Activated CD4-positive, alpha-beta T cell treated with anti-CD3 and anti-CD28 coated beads for 36 hours (primary cell): ENCODE results near the gene ATP6V1G2. TPM values are rescaled to one million over a fixed set of nuclear protein-coding genes. Genes with fewer than 3 reads are reported as not detected.
"Not testable (repeated sequence)": the region's sequence is repeated elsewhere in the genome, so short reads cannot be mapped to it uniquely, and the experiment has no call there.

Experiments
- ATAC-seq: fragments of 200-7000 bp; cut with Tn5 transposase; one replicate; pipeline ENCODE4 v1.10.0; 2021; ENCODE audit warnings: mild to moderate bottlenecking, moderate library complexity
- CTCF ChIA-PET: fragments of 350-600 bp; sonication (Branson Sonifier 250); formaldehyde crosslinking; loops from one replicate; lab custom pipeline; 2021; ENCODE audit warnings: antibody characterized with exemption; lab: Charles Lee
- POLR2A ChIA-PET: fragments of 350-600 bp; sonication (Branson Sonifier 250); formaldehyde crosslinking; loops from one replicate; lab custom pipeline; 2021; ENCODE audit warnings: antibody characterized with exemption, inconsistent platforms; lab: Charles Lee
- DNase-seq: peaks from one replicate; pipeline ENCODE4 v3.0.0-alpha.2; 2020
- H3K27ac Mint-ChIP-seq: one replicate; pipeline ENCODE4 v1.8.0; 2021; ENCODE audit warnings: mixed read lengths
- H3K27me3 Mint-ChIP-seq: one replicate; pipeline ENCODE4 v1.8.0; 2021; ENCODE audit warnings: mixed read lengths
- H3K36me3 Mint-ChIP-seq: one replicate; pipeline ENCODE4 v1.8.0; 2021; ENCODE audit warnings: low read depth, mixed read lengths
- H3K4me1 Mint-ChIP-seq: one replicate; pipeline ENCODE4 v1.8.0; 2021; ENCODE audit warnings: mixed read lengths
- H3K4me3 Mint-ChIP-seq: one replicate; pipeline ENCODE4 v1.8.0; 2021; ENCODE audit warnings: mild to moderate bottlenecking, moderate library complexity, mixed read lengths
- H3K9me3 Mint-ChIP-seq: one replicate; pipeline ENCODE4 v1.8.0; 2021; ENCODE audit warnings: low read depth, mixed read lengths
- intact Hi-C, 2 experiments: fragments of 100-400 bp; cut with DNase I in 1 of 2; cut with micrococcal nuclease in 1 of 2; formaldehyde crosslinking; loops; one replicate each; pipeline versions ENCODE4 v1.14.2 to v1.15.1; 2022 to 2024; cut with DNase I, micrococcal nuclease
- total RNA-seq, 2 experiments: library from RNA; stranded (reverse); gene quantifications; one replicate each; pipeline ENCODE4 v1.2.3, GENCODE V29; 2021

Gene ATP6V1G2
- 1 to 10 TPM; 1.9 to 2.1 TPM for total RNA-seq

GRCh38 chr6:31546339-31546957 is at the start of gene ATP6V1G2:
ATP6V1G2 (minus strand) TSS chr6:31546608; CDS start chr6:31546559, 49 bp downstream.
- Mint-ChIP-seq H3K27ac (peak within 1 kb of the TSS; percentile 97), H3K27me3 (no peaks in the 10 kb centered on the region), H3K4me1 (peaks cover 48% of the 10 kb centered on the region), H3K4me3 (peak within 1 kb of the TSS; percentile 89), H3K36me3 (peaks cover 32% of the 10 kb centered on the region), H3K9me3 (no peaks in the 10 kb centered on the region)
- CTCF ChIA-PET: interaction anchor here (0.6 to 15.4 kb wide), 13 partner anchors 22 to 517 kb away, joined by 3 to 658 read pairs (median 4); partner anchors contain the start of genes AIF1, C6orf47, LST1 and LTA
- POLR2A ChIA-PET: interaction anchor here (0.5 to 2.3 kb wide), 10 partner anchors 29 to 1307 kb away, joined by 3 to 12 read pairs (median 4); partner anchors contain the start of genes GPANK1, NCR3, TAP1 and TNF
- ATAC-seq (peak; percentile 76), DNase-seq (peak; percentile 95)
- intact Hi-C loops: loop anchor here (1.0 to 10.0 kb wide), 10 partner anchors 34 to 932 kb away; partner anchors contain the start of genes ATF6B (in 1 of the 2), EHMT2 (in 1 of the 2), MRPS18B (in 1 of the 2) and PPP1R10 (in 1 of the 2)

GRCh38 chr6:31592396-31592771 is 46.0 kb upstream of the ATP6V1G2 start:
- Mint-ChIP-seq H3K4me1 (peaks cover 53% of the 10 kb centered on the region), H3K4me3 (peak overlapping the region; percentile 3), H3K27me3 (no peaks in the 10 kb centered on the region), H3K36me3 (no peaks in the 10 kb centered on the region), H3K27ac (peak overlapping the region; percentile 81), H3K9me3 (no peaks in the 10 kb centered on the region)
- POLR2A ChIA-PET: interaction anchor here (0.7 to 2.0 kb wide), 5 partner anchors 17 to 51 kb away, joined by 3 to 8 read pairs (median 4); partner anchors contain the start of genes DDX39B, NFKBIL1 and TNF
- intact Hi-C loops: no loop called here
- ATAC-seq (no peak), DNase-seq (no peak)
- CTCF ChIA-PET: interaction anchor here (0.7 to 27.6 kb wide), 4 partner anchors 16 to 96 kb away, joined by 3 to 873 read pairs (median 380); partner anchors contain the start of genes ATP6V1G2, DDX39B, LST1 and LTA

DNA sequence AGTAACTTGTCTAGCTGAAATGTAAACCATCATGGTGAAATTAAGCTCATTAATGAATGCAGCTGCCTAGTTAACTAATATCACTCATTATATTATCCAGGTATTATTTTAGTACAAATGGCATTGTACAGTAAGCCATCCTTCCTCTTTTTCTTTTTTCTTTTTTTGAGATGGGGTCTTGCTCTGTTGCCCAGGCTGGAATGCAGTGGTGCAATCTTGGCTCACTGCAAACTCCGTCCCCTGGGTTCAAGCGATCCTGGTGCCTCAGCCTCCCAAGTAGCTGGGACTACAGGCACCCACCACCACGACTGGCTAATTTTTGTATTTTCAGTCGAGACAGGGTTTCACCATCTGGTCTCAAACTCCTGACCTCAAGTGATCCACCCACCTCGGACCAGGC is 44.3 kb upstream of the ATP6V1G2 start:
- POLR2A ChIA-PET, ATAC-seq, H3K9me3 Mint-ChIP-seq, DNase-seq, H3K4me3 Mint-ChIP-seq, H3K36me3 Mint-ChIP-seq, H3K27ac Mint-ChIP-seq, intact Hi-C loops, H3K27me3 Mint-ChIP-seq: not testable (repeated sequence)
- CTCF ChIA-PET: interaction anchor here (21.6 to 28.5 kb wide), 3 partner anchors 0 to 44 kb away, joined by 658 to 873 read pairs (median 873); partner anchors contain the start of genes ATP6V1G2, DDX39B, LST1 and LTA
- peaks cover 56% of the 10 kb centered on the region for H3K4me1 Mint-ChIP-seq

DNA sequence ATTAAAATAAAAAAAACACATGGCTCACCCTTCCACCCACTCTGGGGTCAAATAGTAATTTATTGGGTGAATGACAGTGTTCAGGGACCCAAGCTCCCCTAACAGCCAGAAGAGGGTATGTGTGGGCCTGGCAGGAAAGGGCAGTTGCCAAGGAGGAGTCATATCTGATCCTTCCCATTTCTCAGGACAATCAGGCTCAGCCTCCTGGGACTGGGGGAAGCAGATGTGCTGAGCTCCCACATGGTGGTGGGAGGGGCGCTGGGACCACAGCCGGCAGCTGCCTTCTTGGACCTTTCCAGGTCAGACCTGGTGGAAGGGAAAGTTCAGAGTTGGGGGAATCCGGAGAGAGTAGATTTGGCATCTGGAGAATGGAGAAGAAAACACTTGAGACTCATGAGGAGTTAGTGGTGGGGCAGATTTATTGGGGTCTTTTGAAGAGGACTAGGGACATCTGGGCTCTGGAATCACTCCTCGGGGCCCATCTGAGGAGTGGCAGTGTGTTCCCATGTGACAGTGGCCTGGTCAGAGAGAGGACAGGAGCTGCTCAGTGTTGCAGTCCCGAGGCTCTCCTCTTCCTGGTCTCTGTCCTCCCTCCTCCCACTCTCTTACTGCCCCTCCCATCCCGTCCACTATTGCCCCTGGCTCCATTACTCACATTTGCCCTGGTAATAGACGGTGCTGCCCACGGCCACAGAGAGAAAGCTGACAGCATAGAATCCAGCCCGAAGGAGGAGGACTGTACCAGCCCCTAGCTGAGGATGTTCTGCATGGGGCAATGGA is 42.7 kb upstream of the ATP6V1G2 start:
- no peak for ATAC-seq
- H3K27ac Mint-ChIP-seq: peak overlapping the region; percentile 15
- intact Hi-C loops: no loop called here
- no peak overlapping the region for H3K4me3 Mint-ChIP-seq
- ChIA-PET POLR2A (interaction anchor here (0.6 to 1.9 kb wide), 3 partner anchors 14 to 47 kb away, joined by 3 to 7 read pairs (median 3); partner anchors contain the start of genes DDX39B and TNF), CTCF (interaction anchor here (0.8 to 28.5 kb wide), 5 partner anchors 1 to 45 kb away, joined by 3 to 873 read pairs (median 278); partner anchors contain the start of genes ATP6V1G2, LST1, LTA and LTB)
- no peaks in the 10 kb centered on the region for H3K36me3 Mint-ChIP-seq
- no peaks in the 10 kb centered on the region for H3K9me3 Mint-ChIP-seq
- peaks cover 62% of the 10 kb centered on the region for H3K4me1 Mint-ChIP-seq
- DNase-seq: no peak
- no peaks in the 10 kb centered on the region for H3K27me3 Mint-ChIP-seq

GRCh38 chr6:31587791-31588777 is 41.7 kb upstream of the ATP6V1G2 start:
- POLR2A ChIA-PET: interaction anchor here (0.6 to 1.9 kb wide), 5 partner anchors 11 to 59 kb away, joined by 3 to 7 read pairs (median 4); partner anchors contain the start of genes DDX39B and TNF
- CTCF ChIA-PET: interaction anchor here (0.6 to 28.5 kb wide), 7 partner anchors 2 to 291 kb away, joined by 3 to 873 read pairs (median 4); partner anchors contain the start of genes ATP6V1G2, LST1, LTA and LTB
- Mint-ChIP-seq H3K27ac (peak overlapping the region; percentile 96), H3K9me3 (no peaks in the 10 kb centered on the region), H3K4me3 (peak overlapping the region; percentile 68), H3K36me3 (no peaks in the 10 kb centered on the region), H3K4me1 (peaks cover 61% of the 10 kb centered on the region), H3K27me3 (no peaks in the 10 kb centered on the region)
- DNase-seq: no peak
- peak; percentile 28 for ATAC-seq
- intact Hi-C loops: no loop called here

GRCh38 chr6:31586599-31587281 is 40.3 kb upstream of the ATP6V1G2 start:
- peak overlapping the region; percentile 55 for H3K4me3 Mint-ChIP-seq
- ATAC-seq: no peak
- H3K27ac Mint-ChIP-seq: peak overlapping the region; percentile 83
- no peaks in the 10 kb centered on the region for H3K36me3 Mint-ChIP-seq
- ChIA-PET POLR2A (interaction anchor here (0.6 to 2.5 kb wide), 7 partner anchors 10 to 211 kb away, joined by 3 to 12 read pairs (median 3); partner anchors contain the start of genes DDX39B and TNF), CTCF (interaction anchor here (1.0 to 28.5 kb wide), 7 partner anchors 3 to 186 kb away, joined by 3 to 873 read pairs (median 5); partner anchors contain the start of genes ATP6V1G2, LST1, LTA and LTB)
- no peaks in the 10 kb centered on the region for H3K27me3 Mint-ChIP-seq
- H3K9me3 Mint-ChIP-seq: no peaks in the 10 kb centered on the region
- peaks cover 60% of the 10 kb centered on the region for H3K4me1 Mint-ChIP-seq
- peak; percentile 32 for DNase-seq
- intact Hi-C loops: no loop called here

DNA sequence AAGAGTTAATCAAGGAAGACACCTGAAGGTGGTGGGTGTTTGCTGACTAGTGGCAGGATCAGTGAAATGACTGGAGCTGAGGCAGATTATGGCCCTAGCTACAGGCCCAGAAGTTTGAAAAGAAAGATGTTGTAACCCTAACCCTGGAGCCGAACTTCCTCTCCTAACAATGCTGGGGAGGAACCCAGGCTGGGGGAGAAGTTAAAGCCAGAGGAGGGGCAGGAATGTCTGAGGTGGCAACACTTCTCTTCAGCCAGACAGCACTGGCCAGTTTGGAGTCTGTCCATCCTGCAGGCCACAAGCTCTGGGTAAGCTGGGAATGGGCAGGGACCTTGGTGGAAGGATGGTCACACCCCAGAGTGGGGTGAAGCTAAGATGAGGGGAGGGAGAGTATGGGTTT is 39.6 kb upstream of the ATP6V1G2 start, which contains the start of gene LST1:
Gene LST1, plus strand, starts transcription at position 270 of the 400 bp plus-strand sequence. CDS start 1,023 bp downstream, outside the sequence.
- POLR2A ChIA-PET: interaction anchor here (0.8 to 2.5 kb wide), 5 partner anchors 9 to 66 kb away, joined by 3 to 12 read pairs (median 3); partner anchors contain the start of genes DDX39B and TNF
- H3K4me3 Mint-ChIP-seq: peak within 1 kb of the TSS; percentile 55

DNA sequence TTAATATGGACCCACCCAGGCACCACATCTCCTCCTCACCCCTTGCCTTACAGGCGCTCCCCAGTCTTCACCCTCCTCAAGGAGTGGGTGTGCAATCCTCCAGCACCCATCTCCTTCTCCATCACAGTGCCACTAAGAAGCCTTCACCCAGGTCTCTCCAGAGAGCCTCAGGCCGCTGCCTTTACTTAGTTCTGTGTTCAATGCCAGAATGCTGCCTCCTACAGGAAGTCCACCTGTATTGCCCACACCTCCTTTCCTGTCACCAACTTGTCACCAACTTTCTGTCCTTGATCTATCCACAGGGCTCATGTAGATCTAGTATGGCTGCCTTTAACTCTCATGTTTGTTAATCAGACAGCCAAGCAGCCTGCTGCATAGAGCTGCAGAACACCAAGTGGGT is 39.1 kb upstream of the ATP6V1G2 start:
- peak; percentile 74 for DNase-seq
- peak overlapping the region; percentile 83 for H3K27ac Mint-ChIP-seq
- ChIA-PET POLR2A (interaction anchor here (1.8 to 2.5 kb wide), 2 partner anchors 9 to 10 kb away, joined by 6 to 12 read pairs; partner anchors contain the start of gene TNF), CTCF (interaction anchor here (0.7 to 28.5 kb wide), 10 partner anchors 5 to 410 kb away, joined by 3 to 873 read pairs (median 5); partner anchors contain the start of genes ATP6V1G2, LST1, LTA and LTB)
- peak overlapping the region; percentile 11 for H3K4me3 Mint-ChIP-seq
- peak; percentile 52 for ATAC-seq
- H3K9me3 Mint-ChIP-seq: no peaks in the 10 kb centered on the region
- H3K27me3 Mint-ChIP-seq: no peaks in the 10 kb centered on the region
- H3K4me1 Mint-ChIP-seq: peaks cover 62% of the 10 kb centered on the region
- intact Hi-C loops: no loop called here
- peaks cover 7% of the 10 kb centered on the region for H3K36me3 Mint-ChIP-seq

More for the DNA sequence above, 39.6 kb upstream of the ATP6V1G2 start, which contains the start of gene LST1:
- peaks cover 4% of the 10 kb centered on the region for H3K36me3 Mint-ChIP-seq
- H3K4me1 Mint-ChIP-seq: peaks cover 61% of the 10 kb centered on the region
- peak within 1 kb of the TSS; percentile 83 for H3K27ac Mint-ChIP-seq
- CTCF ChIA-PET: interaction anchor here (0.6 to 28.5 kb wide), 10 partner anchors 4 to 410 kb away, joined by 3 to 873 read pairs (median 5); partner anchors contain the start of genes ATP6V1G2, LST1, LTA and LTB
- intact Hi-C loops: no loop called here
- H3K27me3 Mint-ChIP-seq: no peaks in the 10 kb centered on the region
- DNase-seq (no peak), ATAC-seq (peak; percentile 12)
- H3K9me3 Mint-ChIP-seq: no peaks in the 10 kb centered on the region

DNA sequence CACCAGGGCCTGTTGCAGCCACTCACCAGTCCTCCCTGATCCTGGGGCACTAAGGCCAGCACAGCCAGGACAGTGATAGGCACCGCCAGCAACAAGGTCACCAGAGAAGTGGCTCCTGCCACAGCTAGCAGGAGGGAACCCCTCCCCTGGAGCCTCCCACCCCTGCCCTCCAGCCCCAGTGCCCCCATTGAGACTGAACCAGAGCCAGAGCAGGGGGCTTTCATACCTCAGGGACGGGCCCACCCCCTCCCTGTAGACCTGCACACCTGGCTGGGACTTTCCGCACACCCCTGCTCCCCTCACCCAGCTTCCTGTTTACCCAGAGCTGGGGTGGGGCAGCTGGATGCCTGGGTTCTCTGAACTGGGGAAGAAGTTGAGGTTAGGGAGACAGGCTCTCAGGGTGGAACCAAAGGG is 35.8 kb upstream of the ATP6V1G2 start, which contains the start of gene LTB:
Gene LTB, minus strand, starts transcription at position 195 of the 414 bp plus-strand sequence. Its CDS starts 7 bp downstream, at position 188.
- Mint-ChIP-seq H3K36me3 (peaks cover 28% of the 10 kb centered on the region), H3K4me3 (peak within 1 kb of the TSS; percentile 97), H3K27me3 (no peaks in the 10 kb centered on the region), H3K4me1 (peaks cover 65% of the 10 kb centered on the region), H3K27ac (peak within 1 kb of the TSS; percentile 97), H3K9me3 (no peaks in the 10 kb centered on the region)
- POLR2A ChIA-PET: interaction anchor here (0.9 to 1.7 kb wide), 6 partner anchors 8 to 42 kb away, joined by 3 to 8 read pairs (median 4); partner anchors contain the start of gene DDX39B
- peak; percentile 8 for ATAC-seq
- intact Hi-C loops: no loop called here
- DNase-seq: peak; percentile 60
- CTCF ChIA-PET: interaction anchor here (0.8 to 28.5 kb wide), 9 partner anchors 6 to 412 kb away, joined by 3 to 873 read pairs (median 5); partner anchors contain the start of genes ATP6V1G2, DDX39B, LST1 and LTA
